Head of caudate nucleus (tissue), 42 donors: ENCODE measurements around the gene ARHGAP23.
"Not testable (repeated sequence)": the region's sequence is repeated elsewhere in the genome, so short reads cannot be mapped to it uniquely, and the experiment has no call there.

Source experiments
- DNase-seq, 42 donors: peaks; one replicate each; pipeline versions ENCODE4 v3.0.0 to v3.0.0-alpha.2; 2020 to 2021; ENCODE audit warnings: mixed read lengths in 7 of 42
- intact Hi-C: fragments of 100-400 bp; cut with DNase I; formaldehyde crosslinking; loops from one replicate; pipeline ENCODE4 v1.15.0; 2022

The ARHGAP23 gene

GRCh38 chr17:38467491-38467890, 39.2 kb downstream of the ARHGAP23 start:
- DNase-seq: no peak
- intact Hi-C loops: no loop called here

- intact Hi-C loops: no loop called here
- DNase-seq: peak; percentile 36 to 89 (median 74)
Observed at GRCh38 chr17:38469875-38470274, 41.6 kb downstream of the ARHGAP23 start.

- intact Hi-C loops: not testable (repeated sequence)
Observed at GRCh38 chr17:38471253-38471652, 43.0 kb downstream of the ARHGAP23 start.

GRCh38 chr17:38474666-38475065, 46.4 kb downstream of the ARHGAP23 start:
- peak in 2 of 42 donors; percentile 18 to 61 for DNase-seq
- intact Hi-C loops: not testable (repeated sequence)

More at GRCh38 chr17:38471253-38471652, 43.0 kb downstream of the ARHGAP23 start:
- not testable (repeated sequence) for DNase-seq

GRCh38 chr17:38476549-38476948, 48.3 kb downstream of the ARHGAP23 start:
- DNase-seq: no peak
- intact Hi-C loops: no loop called here

- DNase-seq, intact Hi-C loops: not testable (repeated sequence)
Observed at GRCh38 chr17:38477417-38477816, 49.2 kb downstream of the ARHGAP23 start.

GRCh38 chr17:38477951-38478350, 49.7 kb downstream of the ARHGAP23 start:
- intact Hi-C loops, DNase-seq: not testable (repeated sequence)

GRCh38 chr17:38478667-38479066, 50.4 kb downstream of the ARHGAP23 start:
- DNase-seq, intact Hi-C loops: not testable (repeated sequence)

GRCh38 chr17:38482039-38482699, 53.9 kb downstream of the ARHGAP23 start:
- peak in 41 of 42 donors; percentile 37 to 87 (median 76) for DNase-seq
- intact Hi-C loops: loop anchor here (5.0 kb wide), 2 partner anchors 40 to 55 kb away; partner anchors contain the start of gene ARHGAP23

GRCh38 chr17:38482700-38483043, 54.4 kb downstream of the ARHGAP23 start:
- intact Hi-C loops: loop anchor here (5.0 kb wide), 2 partner anchors 40 to 55 kb away; partner anchors contain the start of gene ARHGAP23
- DNase-seq: peak in 1 of 42 donors; percentile 56

- intact Hi-C loops: loop anchor here (5.0 kb wide), 2 partner anchors 42 to 57 kb away; partner anchors contain the start of gene ARHGAP23
- DNase-seq: peak; percentile 55 to 95 (median 88)
Observed at GRCh38 chr17:38484242-38485145, 56.2 kb downstream of the ARHGAP23 start.

- DNase-seq: no peak
- intact Hi-C loops: no loop called here
Observed at GRCh38 chr17:38485146-38485468, 56.8 kb downstream of the ARHGAP23 start.

GRCh38 chr17:38485681-38486298, 57.5 kb downstream of the ARHGAP23 start:
- intact Hi-C loops: not testable (repeated sequence)

GRCh38 chr17:38489774-38490173, 61.5 kb downstream of the ARHGAP23 start:
- DNase-seq: not testable (repeated sequence)
- intact Hi-C loops: loop anchor here (5.0 kb wide), 1 partner anchor 178 kb away; no protein-coding TSS in a partner anchor

More at GRCh38 chr17:38485681-38486298, 57.5 kb downstream of the ARHGAP23 start:
- peak in 18 of 42 donors; percentile 17 to 77 (median 43) for DNase-seq

GRCh38 chr17:38491346-38492066, 63.2 kb downstream of the ARHGAP23 start:
- intact Hi-C loops: loop anchor here (5.0 kb wide), 1 partner anchor 176 kb away; no protein-coding TSS in a partner anchor
- DNase-seq: not testable (repeated sequence)

- DNase-seq: peak; percentile 75 to 97 (median 93)
- intact Hi-C loops: loop anchor here (5.0 kb wide), 1 partner anchor 175 kb away; no protein-coding TSS in a partner anchor
Observed at GRCh38 chr17:38492067-38493040, 64.1 kb downstream of the ARHGAP23 start.

GRCh38 chr17:38494152-38494551, 65.9 kb downstream of the ARHGAP23 start:
- intact Hi-C loops: loop anchor here (5.0 kb wide), 1 partner anchor 173 kb away; no protein-coding TSS in a partner anchor
- not testable (repeated sequence) for DNase-seq
